HEK293T (cell line): ENCODE results near the gene HOXD3.

Experiments
- CTCF ChIA-PET: fragments of 350-600 bp; formaldehyde crosslinking; extraction: SDS; loops from one replicate; lab custom pipeline; 2021; ENCODE audit warnings: antibody characterized with exemption, inconsistent platforms; lab: Yijun Ruan, JAX
- POLR2A ChIA-PET: fragments of 350-600 bp; formaldehyde crosslinking; extraction: SDS; loops from one replicate; lab custom pipeline; 2020; ENCODE audit warnings: antibody characterized with exemption, inconsistent platforms; lab: Yijun Ruan, JAX
- DNase-seq: peaks from one replicate; pipeline ENCODE4 v3.0.0; 2012; ENCODE audit warnings: mixed read lengths; ENCODE audit errors: extremely low spot score
- ARNT ChIP-seq: fragments of 450-650 bp; IDR thresholded peaks from 2 replicates; pipeline ENCODE4 v1.6.1; 2017; ENCODE audit warnings: mild to moderate bottlenecking
- BHLHE40 ChIP-seq: fragments of 450-650 bp; IDR thresholded peaks from 2 replicates; pipeline ENCODE4 v1.6.1; 2016; ENCODE audit warnings: mild to moderate bottlenecking, moderate library complexity, borderline replicate concordance
- CTBP1 ChIP-seq: fragments of 450-650 bp; IDR thresholded peaks from 2 replicates; pipeline ENCODE4 v1.6.1; 2016; ENCODE audit warnings: borderline replicate concordance
- ELF4 ChIP-seq: fragments of 450-650 bp; IDR thresholded peaks from 2 replicates; pipeline ENCODE4 v1.6.1; 2017; ENCODE audit warnings: antibody characterized with exemption
- FOXA1 ChIP-seq: fragments of 450-650 bp; IDR thresholded peaks from 2 replicates; pipeline ENCODE4 v1.6.1; 2016; ENCODE audit warnings: mild to moderate bottlenecking
- FOXK2 ChIP-seq: fragments of 450-650 bp; IDR thresholded peaks from 2 replicates; pipeline ENCODE4 v1.6.1; 2016; ENCODE audit warnings: mild to moderate bottlenecking
- FOXM1 ChIP-seq: fragments of 450-650 bp; IDR thresholded peaks from 2 replicates; pipeline ENCODE4 v1.6.1; 2017; ENCODE audit warnings: mild to moderate bottlenecking, borderline replicate concordance
- HDGF ChIP-seq: fragments of 450-650 bp; IDR thresholded peaks from 2 replicates; pipeline ENCODE4 v1.6.1; 2017; ENCODE audit warnings: antibody characterized with exemption, borderline replicate concordance
- L3MBTL2 ChIP-seq: fragments of 450-650 bp; conservative IDR thresholded peaks from 2 replicates; pipeline ENCODE4 v1.6.1; 2016; ENCODE audit warnings: mild to moderate bottlenecking
- LEF1 ChIP-seq: fragments of 450-650 bp; IDR thresholded peaks from 2 replicates; pipeline ENCODE4 v1.6.1; 2017; ENCODE audit warnings: mild to moderate bottlenecking, borderline replicate concordance
- NFRKB ChIP-seq: fragments of 450-650 bp; IDR thresholded peaks from 2 replicates; pipeline ENCODE4 v1.6.1; 2016; ENCODE audit warnings: mild to moderate bottlenecking, moderate library complexity
- PKNOX1 ChIP-seq: fragments of 450-650 bp; IDR thresholded peaks from 2 replicates; pipeline ENCODE4 v1.6.1; 2016
- SP1 ChIP-seq: fragments of 450-650 bp; IDR thresholded peaks from 2 replicates; pipeline ENCODE4 v1.6.1; 2017
- SUZ12 ChIP-seq: fragments of 450-650 bp; IDR thresholded peaks from 2 replicates; pipeline ENCODE4 v1.6.1; 2016; ENCODE audit warnings: mild to moderate bottlenecking
- TARDBP ChIP-seq: fragments of 450-650 bp; IDR thresholded peaks from 2 replicates; pipeline ENCODE4 v1.6.1; 2016
- ZNF384 ChIP-seq: fragments of 450-650 bp; IDR thresholded peaks from 2 replicates; pipeline ENCODE4 v1.6.1; 2016

The HOXD3 gene

GRCh38 chr2:176111846-176112374 lies 45.2 kb upstream of the HOXD3 start:
- POLR2A ChIA-PET, result no interaction called here
- TF ChIP-seq FOXK2 (no peak), L3MBTL2 (no peak), ELF4 (no peak), PKNOX1 (no peak), FOXM1 (no peak)
- DNase-seq, result no peak
- CTCF ChIA-PET, result interaction anchor here (0.6 kb wide), 1 partner anchor 459 kb away, joined by 3 read pairs; no protein-coding TSS in a partner anchor

GRCh38 chr2:176112375-176113302 lies 44.5 kb upstream of the HOXD3 start:
- CTCF ChIA-PET, result no interaction called here
- POLR2A ChIA-PET, result interaction anchor here (1.3 kb wide), 1 partner anchor 8 kb away, joined by 4 read pairs; no protein-coding TSS in a partner anchor
- DNase-seq, result no peak
- TF ChIP-seq FOXM1 (no peak), NFRKB (no peak), ELF4 (no peak)

- no peak for DNase-seq
These were observed 42.8 kb upstream of the HOXD3 start for GRCh38 chr2:176114120-176114929.

GRCh38 chr2:176114930-176115625 lies 42.0 kb upstream of the HOXD3 start:
- DNase-seq, result no peak
- TF ChIP-seq CTBP1, result no peak
- no peak for TF ChIP-seq FOXA1
- TF ChIP-seq FOXK2, result no peak
- no peak for TF ChIP-seq TARDBP
- TF ChIP-seq BHLHE40, result no peak
- TF ChIP-seq ARNT, result no peak
- no peak for TF ChIP-seq ELF4
- TF ChIP-seq SUZ12, result no peak
- ChIA-PET CTCF (no interaction called here), POLR2A (no interaction called here)

More at GRCh38 chr2:176114120-176114929, 42.8 kb upstream of the HOXD3 start:
- CTCF ChIA-PET, result no interaction called here
- POLR2A ChIA-PET, result interaction anchor here (1.0 kb wide), 1 partner anchor 16 kb away, joined by 3 read pairs; no protein-coding TSS in a partner anchor
- TF ChIP-seq ARNT, result no peak
- TF ChIP-seq SUZ12, result no peak
- TF ChIP-seq LEF1, result no peak
- TF ChIP-seq FOXM1, result no peak
- TF ChIP-seq PKNOX1, result no peak
- no peak for TF ChIP-seq CTBP1
- no peak for TF ChIP-seq HDGF
- TF ChIP-seq SP1, result no peak
- no peak for TF ChIP-seq ZNF384
- TF ChIP-seq NFRKB, result no peak
- no peak for TF ChIP-seq FOXK2
- TF ChIP-seq BHLHE40, result no peak
- no peak for TF ChIP-seq TARDBP
- TF ChIP-seq ELF4, result no peak
- no peak for TF ChIP-seq L3MBTL2
- no peak for TF ChIP-seq FOXA1

GRCh38 chr2:176115883-176116813 lies 41.0 kb upstream of the HOXD3 start, which contains the start of gene HOXD10:
Gene HOXD10, plus strand, starts transcription at chr2:176116778. Its CDS starts 56 bp downstream, at chr2:176116834.
- no peak for TF ChIP-seq LEF1
- POLR2A ChIA-PET, result no interaction called here
- no peak for DNase-seq
- CTCF ChIA-PET, result no interaction called here
